Activated CD4-positive, alpha-beta T cell treated with anti-CD3 and anti-CD28 coated beads for 36 hours (primary cell): ENCODE results near the gene BSCL2. TPM values are rescaled to one million over a fixed set of nuclear protein-coding genes. Genes with fewer than 3 reads are reported as not detected.
"Not testable (repeated sequence)": the region's sequence is repeated elsewhere in the genome, so short reads cannot be mapped to it uniquely, and the experiment has no call there.

Experiments
- ATAC-seq: fragments of 200-7000 bp; cut with Tn5 transposase; one replicate; pipeline ENCODE4 v1.10.0; 2021; ENCODE audit warnings: mild to moderate bottlenecking, moderate library complexity
- CTCF ChIA-PET: fragments of 350-600 bp; sonication (Branson Sonifier 250); formaldehyde crosslinking; loops from one replicate; lab custom pipeline; 2021; ENCODE audit warnings: antibody characterized with exemption; lab: Charles Lee
- POLR2A ChIA-PET: fragments of 350-600 bp; sonication (Branson Sonifier 250); formaldehyde crosslinking; loops from one replicate; lab custom pipeline; 2021; ENCODE audit warnings: antibody characterized with exemption, inconsistent platforms; lab: Charles Lee
- DNase-seq: peaks from one replicate; pipeline ENCODE4 v3.0.0-alpha.2; 2020
- H3K27ac Mint-ChIP-seq: one replicate; pipeline ENCODE4 v1.8.0; 2021; ENCODE audit warnings: mixed read lengths
- H3K27me3 Mint-ChIP-seq: one replicate; pipeline ENCODE4 v1.8.0; 2021; ENCODE audit warnings: mixed read lengths
- H3K36me3 Mint-ChIP-seq: one replicate; pipeline ENCODE4 v1.8.0; 2021; ENCODE audit warnings: low read depth, mixed read lengths
- H3K4me1 Mint-ChIP-seq: one replicate; pipeline ENCODE4 v1.8.0; 2021; ENCODE audit warnings: mixed read lengths
- H3K4me3 Mint-ChIP-seq: one replicate; pipeline ENCODE4 v1.8.0; 2021; ENCODE audit warnings: mild to moderate bottlenecking, moderate library complexity, mixed read lengths
- H3K9me3 Mint-ChIP-seq: one replicate; pipeline ENCODE4 v1.8.0; 2021; ENCODE audit warnings: low read depth, mixed read lengths
- intact Hi-C, 2 experiments: fragments of 100-400 bp; cut with DNase I in 1 of 2; cut with micrococcal nuclease in 1 of 2; formaldehyde crosslinking; loops; one replicate each; pipeline versions ENCODE4 v1.14.2 to v1.15.1; 2022 to 2024; cut with DNase I, micrococcal nuclease
- total RNA-seq, 2 experiments: library from RNA; stranded (reverse); gene quantifications; one replicate each; pipeline ENCODE4 v1.2.3, GENCODE V29; 2021

BSCL2 gene
- total RNA-seq, 2 experiments from 2014 or later, result 16.7 to 28.0 TPM

GRCh38 chr11:62665599-62666258 is 41.5 kb downstream of the BSCL2 start:
- ATAC-seq, result peak; percentile 21
- DNase-seq, result peak; percentile 71
- intact Hi-C loops, result loop anchor here (1.0 to 2.0 kb wide), 13 partner anchors 12 to 190 kb away; partner anchors contain the start of genes EML3 (in 2 of the 2), GANAB (in 2 of the 2), INTS5 (in 2 of the 2) and TUT1 (in 2 of the 2)
- H3K4me3 Mint-ChIP-seq, result peak overlapping the region; percentile 93
- H3K27ac Mint-ChIP-seq, result peak overlapping the region; percentile 89
- ChIA-PET POLR2A (interaction anchor here (0.6 to 2.8 kb wide), 30 partner anchors 9 to 1652 kb away, joined by 3 to 38 read pairs (median 10); partner anchors contain the start of genes B3GAT3, BSCL2, EEF1G and GANAB), CTCF (interaction anchor here (0.6 to 2.7 kb wide), 12 partner anchors 8 to 362 kb away, joined by 3 to 21 read pairs (median 4); partner anchors contain the start of genes BSCL2, GNG3, INTS5 and MTA2)
- H3K9me3 Mint-ChIP-seq, result no peaks in the 10 kb centered on the region
- H3K4me1 Mint-ChIP-seq, result peaks cover 42% of the 10 kb centered on the region
- no peaks in the 10 kb centered on the region for H3K27me3 Mint-ChIP-seq
- H3K36me3 Mint-ChIP-seq, result peaks cover 56% of the 10 kb centered on the region

GRCh38 chr11:62665075-62665598 is 42.1 kb downstream of the BSCL2 start, which contains the start of the genes C11orf98 and CSKMT:
C11orf98 (minus strand) TSS chr11:62665210; CDS start chr11:62665169, 41 bp downstream.
CSKMT (plus strand) TSS chr11:62665312; CDS start chr11:62665880, 568 bp downstream.
- peak within 1 kb of the TSS; percentile 93 for H3K4me3 Mint-ChIP-seq
- POLR2A ChIA-PET, result interaction anchor here (0.5 to 2.8 kb wide), 36 partner anchors 8 to 1653 kb away, joined by 3 to 38 read pairs (median 6); partner anchors contain the start of genes B3GAT3, BSCL2, EEF1G and GANAB
- peak; percentile 90 for ATAC-seq

GRCh38 chr11:62664405-62665074 is 42.7 kb downstream of the BSCL2 start:
- H3K4me1 Mint-ChIP-seq, result peaks cover 32% of the 10 kb centered on the region
- intact Hi-C loops, result loop anchor here (1.0 to 2.0 kb wide), 13 partner anchors 11 to 191 kb away; partner anchors contain the start of genes EML3 (in 2 of the 2), GANAB (in 2 of the 2), INTS5 (in 2 of the 2) and TUT1 (in 2 of the 2)
- CTCF ChIA-PET, result interaction anchor here (0.6 to 2.7 kb wide), 17 partner anchors 9 to 363 kb away, joined by 3 to 21 read pairs (median 4); partner anchors contain the start of genes BSCL2, GNG3, INTS5 and MTA2
- peak overlapping the region; percentile 89 for H3K27ac Mint-ChIP-seq
- H3K27me3 Mint-ChIP-seq, result no peaks in the 10 kb centered on the region
- ATAC-seq (peak; percentile 60), DNase-seq (peak; percentile 75)
- H3K9me3 Mint-ChIP-seq, result no peaks in the 10 kb centered on the region
- POLR2A ChIA-PET, result interaction anchor here (0.5 to 2.8 kb wide), 35 partner anchors 9 to 699 kb away, joined by 3 to 38 read pairs (median 7); partner anchors contain the start of genes B3GAT3, BSCL2, EEF1G and GANAB
- H3K36me3 Mint-ChIP-seq, result peaks cover 47% of the 10 kb centered on the region
- H3K4me3 Mint-ChIP-seq, result peak overlapping the region; percentile 93

More at GRCh38 chr11:62665075-62665598, 42.1 kb downstream of the BSCL2 start, which contains the start of the genes C11orf98 and CSKMT:
- Mint-ChIP-seq H3K4me1 (peaks cover 38% of the 10 kb centered on the region), H3K9me3 (no peaks in the 10 kb centered on the region), H3K27me3 (no peaks in the 10 kb centered on the region), H3K27ac (peak within 1 kb of the TSS; percentile 89), H3K36me3 (peaks cover 51% of the 10 kb centered on the region)
- CTCF ChIA-PET, result interaction anchor here (0.6 to 2.7 kb wide), 18 partner anchors 9 to 362 kb away, joined by 3 to 21 read pairs (median 4); partner anchors contain the start of genes BSCL2, GNG3, INTS5 and MTA2
- intact Hi-C loops, result loop anchor here (1.0 to 2.0 kb wide), 13 partner anchors 12 to 190 kb away; partner anchors contain the start of genes EML3 (in 2 of the 2), GANAB (in 2 of the 2), INTS5 (in 2 of the 2) and TUT1 (in 2 of the 2)
- DNase-seq, result peak; percentile 97

GRCh38 chr11:62656796-62657429 is 50.3 kb downstream of the BSCL2 start:
- CTCF ChIA-PET, result interaction anchor here (0.7 to 1.5 kb wide), 6 partner anchors 10 to 131 kb away, joined by 3 read pairs; partner anchors contain the start of genes LRRN4CL and TMEM179B
- Mint-ChIP-seq H3K27ac (no peak overlapping the region), H3K9me3 (no peaks in the 10 kb centered on the region), H3K36me3 (peaks cover 6% of the 10 kb centered on the region), H3K4me3 (no peak overlapping the region), H3K4me1 (peaks cover 12% of the 10 kb centered on the region), H3K27me3 (no peaks in the 10 kb centered on the region)
- ATAC-seq (no peak), DNase-seq (no peak)
- intact Hi-C loops, result no loop called here
- POLR2A ChIA-PET, result interaction anchor here (0.7 to 3.0 kb wide), 4 partner anchors 8 to 175 kb away, joined by 3 to 28 read pairs (median 4); partner anchors contain the start of genes C11orf98, CSKMT and TUT1

GRCh38 chr11:62654297-62654696 is 52.9 kb downstream of the BSCL2 start:
- no peak for ATAC-seq
- no peak for DNase-seq
- intact Hi-C loops, result no loop called here
- ChIA-PET CTCF (interaction anchor here (0.7 to 4.0 kb wide), 4 partner anchors 11 to 133 kb away, joined by 3 to 21 read pairs (median 4); partner anchors contain the start of genes C11orf98, CSKMT and TMEM179B), POLR2A (interaction anchor here (0.7 to 3.0 kb wide), 2 partner anchors 10 to 11 kb away, joined by 3 to 28 read pairs; partner anchors contain the start of genes C11orf98 and CSKMT)
- Mint-ChIP-seq H3K27ac (peak overlapping the region; percentile 11), H3K4me3 (peak overlapping the region; percentile 44), H3K9me3 (no peaks in the 10 kb centered on the region), H3K4me1 (peaks cover 21% of the 10 kb centered on the region), H3K36me3 (peaks cover 8% of the 10 kb centered on the region), H3K27me3 (no peaks in the 10 kb centered on the region)

- CTCF ChIA-PET, result interaction anchor here (0.6 to 4.0 kb wide), 5 partner anchors 12 to 61 kb away, joined by 3 to 21 read pairs (median 4); partner anchors contain the start of genes C11orf98, CSKMT, TUT1 and UQCC3
- H3K36me3 Mint-ChIP-seq, result peaks cover 12% of the 10 kb centered on the region
- ATAC-seq, result no peak
- H3K9me3 Mint-ChIP-seq, result no peaks in the 10 kb centered on the region
- POLR2A ChIA-PET, result interaction anchor here (0.6 to 2.0 kb wide), 11 partner anchors 13 to 189 kb away, joined by 3 to 27 read pairs (median 7); partner anchors contain the start of genes B3GAT3, C11orf98, CSKMT and HNRNPUL2
- H3K4me1 Mint-ChIP-seq, result peaks cover 23% of the 10 kb centered on the region
- intact Hi-C loops, result loop anchor here (1.0 to 2.0 kb wide), 9 partner anchors 13 to 102 kb away; partner anchors contain the start of genes C11orf98 (in 2 of the 2), CSKMT (in 2 of the 2), TUT1 (in 2 of the 2) and HNRNPUL2 (in 1 of the 2)
- peak overlapping the region; percentile 88 for H3K4me3 Mint-ChIP-seq
- no peaks in the 10 kb centered on the region for H3K27me3 Mint-ChIP-seq
- no peak for DNase-seq
- peak overlapping the region; percentile 91 for H3K27ac Mint-ChIP-seq
These were observed 54.8 kb downstream of the BSCL2 start for GRCh38 chr11:62652161-62653006.

- Mint-ChIP-seq H3K36me3 (peaks cover 15% of the 10 kb centered on the region), H3K4me1 (peaks cover 30% of the 10 kb centered on the region), H3K27ac (peak overlapping the region; percentile 25)
- H3K27me3 Mint-ChIP-seq, DNase-seq, intact Hi-C loops, ATAC-seq, H3K4me3 Mint-ChIP-seq, H3K9me3 Mint-ChIP-seq: not testable (repeated sequence)
- CTCF ChIA-PET, result interaction anchor here (0.7 to 1.5 kb wide), 3 partner anchors 15 to 111 kb away, joined by 3 to 5 read pairs (median 4); partner anchors contain the start of genes B3GAT3, C11orf98, CSKMT and POLR2G
- POLR2A ChIA-PET, result interaction anchor here (1.4 to 1.6 kb wide), 2 partner anchors 18 to 77 kb away, joined by 4 read pairs; partner anchors contain the start of gene HNRNPUL2
These were observed 56.9 kb downstream of the BSCL2 start for GRCh38 chr11:62650283-62650682.

GRCh38 chr11:62649486-62649885 is 57.7 kb downstream of the BSCL2 start:
- Mint-ChIP-seq H3K9me3 (no peaks in the 10 kb centered on the region), H3K4me1 (peaks cover 35% of the 10 kb centered on the region), H3K4me3 (no peak overlapping the region), H3K36me3 (peaks cover 20% of the 10 kb centered on the region), H3K27me3 (no peaks in the 10 kb centered on the region), H3K27ac (no peak overlapping the region)
- ChIA-PET POLR2A (interaction anchor here (0.6 to 4.1 kb wide), 4 partner anchors 15 to 78 kb away, joined by 3 to 21 read pairs (median 4); partner anchors contain the start of genes C11orf98, CSKMT and HNRNPUL2), CTCF (interaction anchor here (0.7 to 1.2 kb wide), 3 partner anchors 15 to 112 kb away, joined by 3 to 4 read pairs (median 3); partner anchors contain the start of genes POLR2G and TUT1)
- DNase-seq, result no peak
- intact Hi-C loops, result no loop called here
- no peak for ATAC-seq
